GM19043 (cell line): ENCODE measurements around the gene ANXA2R.
A peak's percentile ranks its signal among the peaks of the same experiment; 100 is the strongest.

Source experiments
- ATAC-seq: cut with Tn5 transposase; IDR thresholded peaks from one replicate; pipeline ENCODE4 v1.9.1; 2021; ENCODE audit warnings: low read depth; ENCODE audit not compliant: unreplicated experiment

Gene ANXA2R

DNA sequence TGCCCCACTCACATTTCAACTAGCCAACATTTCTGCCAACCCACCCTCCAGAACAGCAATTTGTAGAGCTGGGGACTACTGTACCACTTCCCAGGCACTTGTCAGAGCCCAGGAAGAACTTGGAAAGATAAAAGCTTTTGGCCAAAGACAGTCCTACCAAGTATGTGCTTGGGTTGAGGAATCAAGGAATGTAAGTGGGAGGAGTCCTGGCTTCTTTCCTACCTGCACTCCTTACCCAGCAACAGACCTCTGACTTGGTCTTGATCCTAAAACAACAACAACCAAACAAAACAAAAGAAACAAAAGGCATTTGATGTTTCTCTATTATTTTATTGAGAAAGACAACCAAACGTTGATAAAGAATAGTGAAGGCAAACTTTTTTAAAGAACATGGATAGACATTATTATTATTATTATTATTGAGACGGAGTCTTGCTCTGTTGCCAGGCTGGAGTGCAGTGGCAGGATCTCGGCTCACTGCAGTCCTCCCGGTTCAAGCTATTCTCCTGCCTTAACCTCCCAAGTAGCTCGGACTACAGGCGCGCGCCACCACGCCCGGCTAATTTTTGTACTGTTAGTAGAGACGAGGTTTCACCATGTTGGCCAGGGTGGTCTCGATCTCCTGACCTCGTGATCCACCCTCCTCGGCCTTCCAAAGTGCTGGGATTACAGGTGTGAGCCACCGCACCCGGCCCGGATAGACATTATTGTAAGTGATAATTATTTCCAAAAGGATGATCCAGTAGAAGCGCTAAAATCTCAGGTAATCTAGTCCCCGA, 33.5 kb downstream of the ANXA2R start:
- ATAC-seq = no peak

GRCh38 chr5:43005031-43005430, 35.1 kb downstream of the ANXA2R start:
- ATAC-seq = no peak

GRCh38 chr5:43001748-43002147, 38.4 kb downstream of the ANXA2R start:
- ATAC-seq = no peak

GRCh38 chr5:43000914-43001313, 39.2 kb downstream of the ANXA2R start:
- ATAC-seq = no peak

DNA sequence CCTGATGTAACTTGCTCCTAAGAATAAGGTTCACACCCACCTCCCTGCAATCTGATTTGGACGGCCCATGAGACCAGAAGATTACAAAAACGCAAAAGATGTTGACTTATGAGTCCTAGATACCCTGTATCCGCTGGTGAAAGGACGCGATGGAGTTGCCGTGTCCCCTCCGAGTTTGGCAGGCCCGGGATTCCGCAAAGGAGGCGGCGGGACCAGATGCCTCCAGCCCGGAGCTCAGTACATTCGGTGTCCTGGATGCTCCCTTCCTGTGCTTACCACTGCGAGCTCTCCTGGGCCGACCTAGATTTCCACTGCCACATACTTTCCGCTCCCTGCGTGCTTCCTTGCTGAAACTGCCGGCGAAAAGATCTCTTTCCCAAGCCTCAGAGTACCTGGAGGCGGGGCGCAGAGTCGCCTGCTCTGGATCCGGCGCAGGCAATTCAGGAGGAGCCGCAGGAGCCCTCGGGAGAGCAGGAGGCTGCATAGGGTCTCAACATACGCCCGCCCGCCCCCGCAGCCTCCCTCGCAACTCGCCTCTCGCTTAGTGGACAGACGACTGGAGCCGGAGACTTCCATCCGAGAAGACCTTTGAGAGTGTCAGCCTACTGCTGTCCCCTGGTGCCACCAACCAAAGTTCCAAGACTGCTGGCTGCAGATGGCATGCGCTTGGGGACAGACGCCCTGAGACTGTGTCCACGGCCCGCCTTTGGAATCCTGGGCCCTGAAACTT, 39.8 kb downstream of the ANXA2R start:
- ATAC-seq = no peak

GRCh38 chr5:42995360-42995751, 44.8 kb downstream of the ANXA2R start:
- no peak for ATAC-seq

DNA sequence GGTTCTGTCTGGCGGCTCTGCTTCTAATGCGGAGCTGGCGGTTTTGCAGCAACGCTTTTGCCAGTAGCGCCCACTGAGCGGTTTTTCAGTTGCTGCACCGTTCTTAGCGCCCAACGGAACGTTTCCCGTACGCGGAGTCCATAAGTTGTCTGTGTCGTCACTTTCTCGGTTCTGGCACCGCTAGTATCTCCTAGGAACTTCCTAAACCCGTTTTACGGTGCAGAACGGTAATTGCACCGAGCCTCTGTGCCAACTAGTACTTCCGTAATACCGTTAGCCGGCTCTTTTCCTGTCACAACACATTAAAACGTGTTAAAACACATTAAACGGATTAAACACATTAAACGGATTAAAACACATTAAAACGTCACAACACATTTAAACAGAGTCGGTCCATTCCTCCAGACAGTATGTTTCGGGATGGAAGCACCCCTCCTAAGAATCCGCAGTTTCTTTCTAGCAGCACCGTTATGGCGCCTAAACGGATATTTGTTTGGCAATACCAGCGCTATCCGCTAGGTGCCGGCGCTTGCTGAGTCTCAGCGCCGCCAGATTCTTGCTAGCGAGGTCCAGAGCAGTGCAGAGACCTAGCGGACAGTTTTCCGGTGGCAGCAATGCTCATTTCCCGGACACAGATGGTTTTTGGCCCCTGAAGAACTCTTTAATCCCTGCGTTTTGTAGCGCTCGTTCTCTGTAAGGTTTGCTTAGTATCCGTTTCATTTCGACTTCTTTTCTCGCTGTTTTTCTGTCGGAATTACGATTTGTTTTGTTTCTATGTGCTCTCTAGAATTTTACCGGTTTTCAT, 45.4 kb downstream of the ANXA2R start:
- peak; percentile 53 for ATAC-seq

- no peak for ATAC-seq
These were observed 45.9 kb downstream of the ANXA2R start for GRCh38 chr5:42994246-42994554.

DNA sequence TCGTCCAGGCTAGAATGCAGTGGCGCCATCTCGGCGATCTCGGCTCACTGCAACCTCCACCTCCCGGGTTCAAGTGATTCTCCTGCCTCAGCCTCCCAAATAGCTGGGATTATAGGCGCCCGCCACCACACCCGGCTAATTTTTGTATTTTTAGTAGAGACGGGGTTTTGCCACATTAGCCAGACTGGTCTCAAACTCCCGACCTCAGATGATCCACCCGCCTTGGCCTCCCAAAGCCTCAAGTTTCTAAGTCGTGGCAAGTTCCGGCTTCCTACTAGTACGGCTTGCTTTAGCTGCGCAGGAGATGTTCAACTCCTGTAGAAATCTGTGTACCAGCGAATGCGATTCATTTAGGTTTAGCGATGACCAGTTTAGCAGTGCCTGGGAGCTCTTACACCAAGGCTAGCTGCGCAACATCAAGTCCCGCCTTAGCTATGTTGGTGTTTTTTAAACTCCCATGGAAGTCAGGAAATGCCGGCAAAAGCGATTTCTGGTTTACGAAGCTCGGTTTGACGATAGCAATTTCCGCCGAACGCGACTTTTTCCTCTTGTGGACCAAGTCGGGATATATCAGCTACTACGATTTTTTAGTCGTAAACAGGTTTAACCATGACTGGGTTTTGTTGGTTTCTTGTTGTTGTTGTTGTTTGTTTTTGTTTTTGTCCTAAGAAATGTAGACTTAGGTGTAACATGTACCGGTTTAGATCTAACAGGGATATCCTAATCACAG, 46.4 kb downstream of the ANXA2R start:
- peak; percentile 4 for ATAC-seq

GRCh38 chr5:42992088-42992879, 47.8 kb downstream of the ANXA2R start:
- ATAC-seq = peak; percentile 47

GRCh38 chr5:42991404-42992087, 48.6 kb downstream of the ANXA2R start:
- ATAC-seq = peak; percentile 22

DNA sequence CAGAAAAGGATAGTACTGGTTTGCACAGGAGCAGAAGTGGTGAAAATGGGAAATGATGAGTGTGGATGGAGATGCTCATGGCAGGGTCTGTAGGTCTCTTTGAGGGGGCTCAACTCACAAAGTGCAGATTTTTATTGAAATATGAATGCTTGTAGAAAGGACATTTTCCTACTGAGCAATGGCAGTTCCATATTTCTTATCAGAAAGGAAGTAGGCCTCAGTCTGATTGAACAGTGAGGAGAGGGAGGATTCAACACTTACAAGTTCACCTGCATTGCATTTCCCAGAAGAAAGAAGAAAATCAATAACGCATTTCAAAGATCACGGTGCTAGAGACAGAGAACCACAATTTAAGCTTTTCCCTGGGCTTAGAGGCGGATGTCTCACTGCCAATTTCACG, 49.2 kb downstream of the ANXA2R start:
- no peak for ATAC-seq
